ENCODE results near the gene C17orf100. TPM values are rescaled to one million over a fixed set of nuclear protein-coding genes. Genes with fewer than 3 reads are reported as not detected.

C17orf100 gene
- total and polyA plus RNA-seq, 4 donors = 2.2 to 18.4 (median 8.4) TPM

- Histone ChIP-seq H3K9me3 (ENCODE audit: control insufficient read depth, insufficient read depth, low read length) (no peaks in the 10 kb centered on the region), H3K27ac (ENCODE audit: low read depth, low read length) (no peak overlapping the region), H3K36me3 (ENCODE audit: control insufficient read depth, insufficient read depth, low read length) (no peaks in the 10 kb centered on the region), H3K27me3 (ENCODE audit: control insufficient read depth, insufficient read depth, low read length) (no peaks in the 10 kb centered on the region), H3K4me1 (ENCODE audit: control insufficient read depth, insufficient read depth, low read length) (peaks cover 9% of the 10 kb centered on the region), H3K4me3 (ENCODE audit: low read depth, low read length) (no peak overlapping the region)
- DNase-seq (ENCODE audit: low read depth in 4 of 6, low spot score in 6 of 6) = no peak
- 96% methylated on average over 6 of the region's 6 CpGs for WGBS (ENCODE audit: insufficient coverage)
These were observed 15.0 kb downstream of the C17orf100 start for GRCh38 chr17:6666557-6666956.

DNA sequence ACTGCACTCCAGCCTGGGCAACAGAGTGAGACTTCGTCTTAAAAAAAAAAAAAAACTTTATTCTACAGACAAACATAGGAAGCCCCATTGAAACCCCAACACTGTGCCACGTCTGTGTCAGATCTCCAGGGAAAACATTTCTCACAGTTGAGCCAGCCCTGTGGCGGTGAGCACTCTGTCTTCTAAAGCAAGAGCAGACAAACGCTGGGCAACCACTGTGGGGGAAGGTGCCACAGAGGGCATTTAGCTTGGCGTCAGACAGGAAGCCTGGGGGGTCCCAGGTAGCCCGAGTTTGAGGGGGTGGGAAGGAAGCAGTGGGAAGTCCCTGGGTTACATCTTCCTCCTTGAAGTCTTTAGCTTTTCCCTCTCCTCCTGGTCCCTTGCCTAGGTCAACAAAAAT, 16.0 kb downstream of the C17orf100 start:
- H3K4me1 ChIP-seq (ENCODE audit: control insufficient read depth, insufficient read depth, low read length) = peaks cover 9% of the 10 kb centered on the region
- H3K9me3 ChIP-seq (ENCODE audit: control insufficient read depth, insufficient read depth, low read length) = no peaks in the 10 kb centered on the region
- no peak for DNase-seq (ENCODE audit: low read depth in 4 of 6, low spot score in 6 of 6)
- no peaks in the 10 kb centered on the region for H3K27me3 ChIP-seq (ENCODE audit: control insufficient read depth, insufficient read depth, low read length)
- H3K27ac ChIP-seq (ENCODE audit: low read depth, low read length) = no peak overlapping the region
- no peak overlapping the region for H3K4me3 ChIP-seq (ENCODE audit: low read depth, low read length)
- no peaks in the 10 kb centered on the region for H3K36me3 ChIP-seq (ENCODE audit: control insufficient read depth, insufficient read depth, low read length)
- WGBS (ENCODE audit: insufficient coverage) = 58% methylated on average over 3 of the region's 6 CpGs

DNA sequence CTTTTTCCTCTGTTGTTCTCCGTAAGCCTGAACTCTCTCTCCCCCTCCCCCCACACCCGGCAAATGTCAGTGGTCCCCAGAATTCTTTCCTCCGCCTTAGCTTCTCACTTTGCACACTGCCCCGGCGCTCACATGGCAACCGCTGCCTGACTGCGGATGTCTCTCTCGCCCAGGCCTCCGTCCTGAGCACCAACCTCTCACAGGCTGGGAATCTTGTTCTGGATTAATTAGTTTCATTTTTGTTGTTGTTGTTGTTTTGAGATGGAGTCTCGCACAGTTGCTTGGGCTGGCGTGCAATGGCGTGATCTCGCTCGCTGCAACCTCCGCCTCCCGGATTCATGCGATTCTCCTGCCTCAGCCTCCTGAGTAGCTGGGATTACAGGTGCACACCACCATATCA, 16.7 kb downstream of the C17orf100 start:
- H3K27ac ChIP-seq (ENCODE audit: low read depth, low read length) = no peak overlapping the region
- no peak overlapping the region for H3K4me3 ChIP-seq (ENCODE audit: low read depth, low read length)
- 71% methylated on average over 9 of the region's 17 CpGs for WGBS (ENCODE audit: insufficient coverage)
- H3K36me3 ChIP-seq (ENCODE audit: control insufficient read depth, insufficient read depth, low read length) = no peaks in the 10 kb centered on the region
- no peak for DNase-seq (ENCODE audit: low read depth in 4 of 6, low spot score in 6 of 6)
- H3K9me3 ChIP-seq (ENCODE audit: control insufficient read depth, insufficient read depth, low read length) = no peaks in the 10 kb centered on the region
- H3K27me3 ChIP-seq (ENCODE audit: control insufficient read depth, insufficient read depth, low read length) = no peaks in the 10 kb centered on the region
- H3K4me1 ChIP-seq (ENCODE audit: control insufficient read depth, insufficient read depth, low read length) = peaks cover 9% of the 10 kb centered on the region

DNA sequence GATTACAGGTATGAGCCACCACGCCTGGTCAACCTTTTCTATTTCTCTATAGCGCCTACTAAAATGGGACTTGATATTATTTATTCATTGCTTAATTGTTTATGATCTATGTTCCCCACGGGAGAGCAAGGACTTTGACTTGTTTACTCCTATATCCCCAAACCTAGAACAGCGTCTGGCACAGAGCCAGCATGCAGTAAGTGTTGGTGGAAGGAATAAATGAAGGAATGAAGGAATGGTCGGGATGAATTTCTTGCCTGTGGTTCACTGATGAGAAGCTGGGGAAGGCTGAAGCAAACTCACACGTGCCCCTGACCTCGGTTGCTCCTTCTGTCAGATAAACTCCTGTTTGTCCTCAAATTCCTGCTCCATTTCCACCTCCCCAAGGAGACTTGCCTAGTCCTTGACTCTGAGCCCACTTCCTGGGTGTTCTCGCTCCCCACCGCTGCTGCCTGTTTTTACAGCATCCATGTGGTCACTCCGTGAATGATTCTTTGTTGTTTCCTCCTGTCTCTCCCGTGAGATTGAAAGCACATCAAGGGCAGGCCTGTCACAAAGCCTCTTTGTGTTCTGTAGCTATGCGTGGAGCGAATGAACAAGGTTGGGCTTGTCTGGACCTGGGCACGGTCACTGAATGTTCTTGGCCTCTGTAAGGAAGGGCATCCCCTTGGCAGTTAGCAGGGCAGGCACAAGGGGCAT, 17.3 kb downstream of the C17orf100 start:
- H3K4me1 ChIP-seq (ENCODE audit: control insufficient read depth, insufficient read depth, low read length) = peaks cover 9% of the 10 kb centered on the region
- no peaks in the 10 kb centered on the region for H3K36me3 ChIP-seq (ENCODE audit: control insufficient read depth, insufficient read depth, low read length)
- WGBS (ENCODE audit: insufficient coverage) = 58% methylated on average over 10 of the region's 14 CpGs
- no peak overlapping the region for H3K4me3 ChIP-seq (ENCODE audit: low read depth, low read length)
- no peak overlapping the region for H3K27ac ChIP-seq (ENCODE audit: low read depth, low read length)
- DNase-seq (ENCODE audit: low read depth in 4 of 6, low spot score in 6 of 6) = no peak
- H3K27me3 ChIP-seq (ENCODE audit: control insufficient read depth, insufficient read depth, low read length) = no peaks in the 10 kb centered on the region
- H3K9me3 ChIP-seq (ENCODE audit: control insufficient read depth, insufficient read depth, low read length) = no peaks in the 10 kb centered on the region

GRCh38 chr17:6669479-6670212, 18.1 kb downstream of the C17orf100 start:
- WGBS (ENCODE audit: insufficient coverage) = 67% methylated on average over 6 of the region's 10 CpGs
- peaks cover 9% of the 10 kb centered on the region for H3K4me1 ChIP-seq (ENCODE audit: control insufficient read depth, insufficient read depth, low read length)

DNA sequence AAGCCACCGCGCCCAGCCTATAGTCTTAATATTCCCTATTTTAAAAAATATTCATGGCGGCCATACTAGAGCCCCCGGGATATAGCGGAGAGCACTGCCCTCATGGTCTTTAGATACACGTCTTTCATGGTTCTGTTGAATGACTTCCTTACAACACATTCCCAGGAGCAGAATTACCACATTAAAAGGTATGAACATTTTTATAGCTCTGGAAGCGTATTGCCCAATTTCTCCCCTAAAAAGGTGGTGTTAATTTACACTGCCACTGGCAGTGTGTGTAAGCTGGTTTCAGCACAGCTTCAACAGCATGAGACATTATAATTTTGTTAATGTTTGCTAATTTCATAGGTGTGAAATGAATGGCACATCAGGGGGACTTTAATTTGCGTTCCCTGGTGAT, 19.0 kb downstream of the C17orf100 start:
- Histone ChIP-seq H3K4me3 (ENCODE audit: low read depth, low read length) (no peak overlapping the region), H3K9me3 (ENCODE audit: control insufficient read depth, insufficient read depth, low read length) (no peaks in the 10 kb centered on the region), H3K36me3 (ENCODE audit: control insufficient read depth, insufficient read depth, low read length) (no peaks in the 10 kb centered on the region), H3K27ac (ENCODE audit: low read depth, low read length) (no peak overlapping the region), H3K27me3 (ENCODE audit: control insufficient read depth, insufficient read depth, low read length) (no peaks in the 10 kb centered on the region), H3K4me1 (ENCODE audit: control insufficient read depth, insufficient read depth, low read length) (peaks cover 9% of the 10 kb centered on the region)
- DNase-seq (ENCODE audit: low read depth in 4 of 6, low spot score in 6 of 6) = no peak
- 96% methylated on average over 4 of the region's 8 CpGs for WGBS (ENCODE audit: insufficient coverage)

More at GRCh38 chr17:6669479-6670212, 18.1 kb downstream of the C17orf100 start:
- Histone ChIP-seq H3K27me3 (ENCODE audit: control insufficient read depth, insufficient read depth, low read length) (no peaks in the 10 kb centered on the region), H3K27ac (ENCODE audit: low read depth, low read length) (no peak overlapping the region), H3K9me3 (ENCODE audit: control insufficient read depth, insufficient read depth, low read length) (no peaks in the 10 kb centered on the region), H3K4me3 (ENCODE audit: low read depth, low read length) (no peak overlapping the region), H3K36me3 (ENCODE audit: control insufficient read depth, insufficient read depth, low read length) (no peaks in the 10 kb centered on the region)
- DNase-seq (ENCODE audit: low read depth in 4 of 6, low spot score in 6 of 6) = no peak

DNA sequence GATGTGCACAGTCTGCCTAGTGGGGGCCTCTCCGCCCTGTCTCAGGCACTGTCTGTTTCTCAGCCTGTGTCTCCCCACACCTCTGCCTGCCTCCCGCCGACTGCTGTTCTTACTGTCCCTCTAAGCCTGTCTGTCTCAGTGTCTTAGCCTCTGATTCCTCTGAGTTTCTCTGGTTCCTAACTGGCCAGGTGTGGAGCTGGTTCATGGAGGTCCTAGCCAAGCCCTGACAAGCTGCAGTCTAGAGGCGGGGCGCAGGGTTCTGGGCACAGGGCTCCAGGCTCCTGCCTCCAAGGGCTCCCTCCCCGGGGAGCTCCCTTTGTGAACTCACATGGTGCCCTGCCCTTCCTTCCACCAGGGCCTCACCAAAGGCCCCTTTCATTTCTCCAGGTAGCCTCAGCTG, 19.4 kb downstream of the C17orf100 start:
- Histone ChIP-seq H3K9me3 (ENCODE audit: control insufficient read depth, insufficient read depth, low read length) (no peaks in the 10 kb centered on the region), H3K36me3 (ENCODE audit: control insufficient read depth, insufficient read depth, low read length) (no peaks in the 10 kb centered on the region), H3K4me1 (ENCODE audit: control insufficient read depth, insufficient read depth, low read length) (peaks cover 9% of the 10 kb centered on the region), H3K27me3 (ENCODE audit: control insufficient read depth, insufficient read depth, low read length) (no peaks in the 10 kb centered on the region), H3K27ac (ENCODE audit: low read depth, low read length) (no peak overlapping the region), H3K4me3 (ENCODE audit: low read depth, low read length) (no peak overlapping the region)
- DNase-seq (ENCODE audit: low read depth in 4 of 6, low spot score in 6 of 6) = no peak
- WGBS (ENCODE audit: insufficient coverage) = 75% methylated on average over 6 of the region's 6 CpGs

DNA sequence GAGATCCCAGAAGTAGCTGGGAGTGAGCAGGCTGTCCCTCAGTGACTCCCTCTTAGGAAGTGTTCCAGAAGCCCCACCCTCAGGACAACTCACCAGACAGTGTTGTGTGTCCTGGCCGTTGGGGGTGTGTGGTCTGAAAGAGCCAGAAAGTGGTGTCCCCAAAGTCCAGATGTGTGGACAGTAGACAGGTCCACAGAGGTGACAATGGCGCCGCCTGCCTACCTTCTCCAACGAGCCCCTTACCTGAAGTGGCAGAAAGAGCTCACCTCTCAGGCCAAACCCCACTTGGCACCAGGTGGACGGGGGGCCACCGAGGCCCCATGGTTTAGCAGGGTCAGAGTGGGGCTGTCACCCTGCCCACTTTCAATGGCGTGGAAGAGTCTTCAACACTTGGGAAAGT, 19.9 kb downstream of the C17orf100 start:
- Histone ChIP-seq H3K4me3 (ENCODE audit: low read depth, low read length) (no peak overlapping the region), H3K4me1 (ENCODE audit: control insufficient read depth, insufficient read depth, low read length) (peaks cover 5% of the 10 kb centered on the region), H3K27ac (ENCODE audit: low read depth, low read length) (no peak overlapping the region), H3K9me3 (ENCODE audit: control insufficient read depth, insufficient read depth, low read length) (no peaks in the 10 kb centered on the region), H3K27me3 (ENCODE audit: control insufficient read depth, insufficient read depth, low read length) (no peaks in the 10 kb centered on the region), H3K36me3 (ENCODE audit: control insufficient read depth, insufficient read depth, low read length) (no peaks in the 10 kb centered on the region)
- no peak for DNase-seq (ENCODE audit: low read depth in 4 of 6, low spot score in 6 of 6)
- WGBS (ENCODE audit: insufficient coverage) = 87% methylated on average over 4 of the region's 7 CpGs

DNA sequence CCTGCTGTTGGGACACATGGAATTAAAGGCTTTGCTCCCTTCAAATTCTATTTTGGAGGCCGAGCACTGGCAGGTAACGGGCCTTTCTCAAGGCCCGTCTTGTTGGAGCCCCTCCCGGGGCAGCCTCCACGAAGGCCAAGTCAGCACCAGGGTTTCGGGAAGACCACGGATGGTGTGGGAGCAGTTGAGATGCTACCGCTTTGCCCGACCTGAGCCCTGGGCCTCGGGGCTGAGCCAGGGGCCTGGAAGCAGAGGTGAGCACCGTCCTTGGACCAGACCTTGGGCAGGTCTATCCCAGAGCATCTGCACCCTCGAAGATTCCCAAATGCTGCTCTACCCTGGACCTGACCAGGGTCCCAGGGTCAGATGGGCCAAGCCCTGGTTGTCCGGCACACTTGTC, 23.0 kb downstream of the C17orf100 start:
- H3K4me3 ChIP-seq (ENCODE audit: low read depth, low read length) = no peak overlapping the region

More for the DNA sequence above, 23.0 kb downstream of the C17orf100 start:
- Histone ChIP-seq H3K27ac (ENCODE audit: low read depth, low read length) (no peak overlapping the region), H3K36me3 (ENCODE audit: control insufficient read depth, insufficient read depth, low read length) (no peaks in the 10 kb centered on the region), H3K4me1 (ENCODE audit: control insufficient read depth, insufficient read depth, low read length) (peaks cover 7% of the 10 kb centered on the region), H3K27me3 (ENCODE audit: control insufficient read depth, insufficient read depth, low read length) (no peaks in the 10 kb centered on the region), H3K9me3 (ENCODE audit: control insufficient read depth, insufficient read depth, low read length) (no peaks in the 10 kb centered on the region)
- WGBS (ENCODE audit: insufficient coverage) = 95% methylated on average over 12 of the region's 13 CpGs
- no peak for DNase-seq (ENCODE audit: low read depth in 4 of 6, low spot score in 6 of 6)

Measured in spinal cord (tissue), 10 donors.